OCI-LY1 (cell line): ENCODE results near the gene UBE2G1.

Experiments used
- CTCF ChIP-seq: fragments of 200-600 bp; sonication (generic), shearing (Covaris generic); IDR thresholded peaks from 2 replicates; pipeline ENCODE4 v1.5.1; 2017; ENCODE audit warnings: mild to moderate bottlenecking, antibody characterized with exemption, low read length, moderate library complexity, mixed read lengths
- EZH2 ChIP-seq: fragments of 200-600 bp; sonication (generic), shearing (Covaris generic); IDR thresholded peaks from 2 replicates; pipeline ENCODE4 v1.8.0; 2017; ENCODE audit warnings: borderline replicate concordance, mixed run types, mild to moderate bottlenecking, antibody characterized with exemption, low read length, moderate library complexity, mixed read lengths

- TF ChIP-seq EZH2, result no peak
- no peak for TF ChIP-seq CTCF
Observed at GRCh38 chr17:4234401-4234800, 132.1 kb downstream of the UBE2G1 start.
